Common myeloid progenitor, CD34-positive (primary cell): ENCODE results near the gene TJP2.

Source experiments
- CTCF ChIA-PET: fragments of 350-600 bp; sonication (Branson Sonifier 250); formaldehyde crosslinking; loops from one replicate; lab custom pipeline; 2021; ENCODE audit warnings: antibody characterized with exemption; lab: Charles Lee
- POLR2A ChIA-PET: fragments of 350-600 bp; sonication (Branson Sonifier 250); formaldehyde crosslinking; loops from one replicate; lab custom pipeline; 2021; ENCODE audit warnings: antibody characterized with exemption; lab: Charles Lee
- DNase-seq, 3 donors: peaks; one replicate each; pipeline versions ENCODE4 v3.0.0 to v3.0.0-alpha.2; 2013
- H3K27ac ChIP-seq, 2 experiments: 1 replicate in 1 of 2; 2 replicates in 1 of 2; pipeline ENCODE4 v1.7.0; 2013; ENCODE audit warnings: inconsistent platforms in 2 of 2, low read length in 2 of 2, mild to moderate bottlenecking in 2 of 2, low read depth in 1 of 2, moderate library complexity in 1 of 2; ENCODE audit not compliant: severe bottlenecking in 2 of 2, insufficient read depth in 1 of 2, poor library complexity in 1 of 2
- H3K27me3 ChIP-seq, 5 experiments: replicated peaks in 2 of 5; 1 replicate in 3 of 5; 2 replicates in 2 of 5; pipeline versions ENCODE4 v1.6.1 to v1.7.0; 2013; ENCODE audit warnings: low read length in 4 of 5, mild to moderate bottlenecking in 2 of 5, moderate library complexity in 2 of 5, inconsistent platforms in 1 of 5; ENCODE audit not compliant: insufficient read depth in 5 of 5, control insufficient read depth in 4 of 5
- H3K36me3 ChIP-seq, 4 experiments: 1 replicate in 2 of 4; 2 replicates in 2 of 4; pipeline versions ENCODE4 v1.6.1 to v1.7.0; 2013; ENCODE audit warnings: low read length in 3 of 4, control low read depth in 1 of 4, mild to moderate bottlenecking in 1 of 4; ENCODE audit not compliant: control insufficient read depth in 4 of 4, insufficient read depth in 4 of 4
- H3K4me1 ChIP-seq, 4 experiments: 1 replicate in 3 of 4; 2 replicates in 1 of 4; pipeline versions ENCODE4 v1.6.1 to v1.7.1; 2013; ENCODE audit warnings: low read length in 3 of 4, mild to moderate bottlenecking in 3 of 4, control low read depth in 1 of 4, inconsistent platforms in 1 of 4, moderate library complexity in 1 of 4; ENCODE audit not compliant: control insufficient read depth in 4 of 4, insufficient read depth in 4 of 4; ENCODE audit errors: control extremely low read depth in 1 of 4
- H3K4me3 ChIP-seq, 7 experiments: 1 replicate in 4 of 7; 2 replicates in 3 of 7; pipeline versions ENCODE4 v1.5.1 to v1.7.0; 2013; ENCODE audit warnings: mild to moderate bottlenecking in 7 of 7, low read length in 6 of 7, moderate library complexity in 6 of 7, inconsistent platforms in 2 of 7, low read depth in 2 of 7, control low read depth in 1 of 7; ENCODE audit not compliant: insufficient read depth in 4 of 7, control insufficient read depth in 1 of 7; ENCODE audit errors: extremely low read depth in 1 of 7
- H3K9me3 ChIP-seq, 5 experiments: 1 replicate in 4 of 5; 2 replicates in 1 of 5; pipeline versions ENCODE4 v1.6.1 to v1.7.1; 2013; ENCODE audit warnings: low read length in 4 of 5, mild to moderate bottlenecking in 2 of 5, inconsistent platforms in 1 of 5, low read depth in 1 of 5, moderate library complexity in 1 of 5; ENCODE audit not compliant: control insufficient read depth in 4 of 5, insufficient read depth in 2 of 5; ENCODE audit errors: control extremely low read depth in 1 of 5
- WGBS: methylation state at CpG from one replicate; pipeline ENCODE4 v1.1.5; 2013; ENCODE audit not compliant: insufficient coverage; 5-methylcytosine and 5-hydroxymethylcytosine counted together

The TJP2 gene

DNA sequence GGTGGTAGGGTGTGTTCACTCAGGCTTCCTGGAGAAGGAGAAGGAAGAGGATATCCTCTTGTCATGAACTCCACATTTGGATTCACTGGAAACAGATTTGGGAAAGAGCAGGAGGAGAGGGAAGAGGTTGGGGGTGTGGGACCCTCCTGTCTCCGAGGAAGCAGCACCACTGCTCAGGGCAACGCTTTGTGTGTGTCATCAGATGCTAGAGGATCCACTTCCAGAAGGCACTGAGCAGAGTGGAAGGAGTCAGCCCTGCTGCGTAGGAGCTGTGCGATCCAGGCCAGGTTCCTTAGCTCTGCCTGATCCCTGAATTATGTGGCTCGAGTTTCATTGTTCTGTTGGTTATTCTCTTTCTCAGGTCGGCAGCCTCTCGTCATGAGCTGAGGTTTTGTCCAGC lies 37.3 kb upstream of the TJP2 start:
- Histone ChIP-seq H3K36me3 (peaks cover 0 to 3% (median 1%) of the 10 kb centered on the region in 4 experiments), H3K4me3 (no peak overlapping the region), H3K27ac (no peak overlapping the region), H3K27me3 (no peaks in the 10 kb centered on the region), H3K9me3 (no peaks in the 10 kb centered on the region), H3K4me1 (peaks cover 0 to 4% (median 0%) of the 10 kb centered on the region in 4 experiments)
- WGBS = 93% methylated on average over 6 of the region's 7 CpGs
- POLR2A ChIA-PET = no interaction called here
- DNase-seq = no peak
- CTCF ChIA-PET = interaction anchor here (0.7 to 3.2 kb wide), 5 partner anchors 15 to 56 kb away, joined by 3 to 8 read pairs (median 7); no protein-coding TSS in a partner anchor

DNA sequence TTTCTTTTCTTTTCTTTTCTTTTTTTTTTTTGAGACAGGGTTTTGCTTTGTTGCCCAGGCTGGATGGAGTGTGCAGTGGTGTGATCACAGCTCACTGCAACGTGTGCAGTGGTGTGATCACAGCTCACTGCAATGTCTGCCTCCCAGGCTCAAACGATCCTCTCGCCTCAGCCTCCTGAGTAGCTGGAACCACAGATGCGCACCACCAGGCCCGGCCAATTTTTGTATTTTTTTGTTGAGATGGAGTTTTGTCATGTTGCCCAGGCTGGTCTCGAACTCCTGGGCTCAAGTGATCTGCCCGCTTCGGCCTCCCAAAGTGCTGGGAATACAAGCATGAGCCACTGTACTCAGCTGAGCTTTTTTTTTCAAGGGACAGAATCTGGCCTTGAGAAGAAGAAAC lies 36.8 kb upstream of the TJP2 start:
- ChIA-PET CTCF (interaction anchor here (0.7 to 3.2 kb wide), 4 partner anchors 15 to 56 kb away, joined by 4 to 8 read pairs (median 7); no protein-coding TSS in a partner anchor), POLR2A (no interaction called here)
- no peak overlapping the region for H3K27ac ChIP-seq
- H3K4me1 ChIP-seq = peaks cover 0 to 4% (median 2%) of the 10 kb centered on the region in 4 experiments
- no peaks in the 10 kb centered on the region for H3K27me3 ChIP-seq
- no peak overlapping the region for H3K4me3 ChIP-seq
- no peak for DNase-seq
- peaks cover 0 to 3% (median 1%) of the 10 kb centered on the region in 4 experiments for H3K36me3 ChIP-seq
- 92% methylated on average over 6 of the region's 8 CpGs for WGBS
- H3K9me3 ChIP-seq = no peaks in the 10 kb centered on the region

DNA sequence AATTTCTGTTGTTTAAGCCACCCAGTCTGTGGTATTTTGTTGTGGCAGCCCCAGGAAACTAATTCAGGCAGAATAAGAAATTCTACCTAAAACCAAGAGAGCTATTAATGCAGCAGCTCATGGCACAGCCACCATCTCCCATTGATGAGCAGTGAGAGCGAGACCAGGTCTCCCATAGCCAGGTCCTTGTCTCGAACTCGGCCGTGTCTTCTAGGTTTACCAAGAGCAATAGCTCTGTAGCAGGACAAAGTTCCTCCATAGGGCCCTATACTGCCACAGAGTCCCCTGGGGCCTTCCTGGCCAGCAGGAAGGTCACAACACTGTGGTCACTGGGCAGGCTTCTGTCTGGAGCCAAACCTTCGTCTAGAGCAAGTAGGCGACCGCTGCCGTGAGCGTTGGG lies 34.5 kb upstream of the TJP2 start:
- no peaks in the 10 kb centered on the region for H3K27me3 ChIP-seq
- CTCF ChIA-PET = interaction anchor here (1.3 to 3.2 kb wide), 3 partner anchors 17 to 85 kb away, joined by 3 to 8 read pairs (median 5); no protein-coding TSS in a partner anchor
- H3K9me3 ChIP-seq = no peaks in the 10 kb centered on the region
- WGBS = 94% methylated on average over 5 of the region's 9 CpGs
- DNase-seq = no peak
- peaks cover 0 to 2% (median 0%) of the 10 kb centered on the region in 4 experiments for H3K36me3 ChIP-seq
- H3K4me1 ChIP-seq = peaks cover 0 to 4% (median 3%) of the 10 kb centered on the region in 4 experiments
- H3K4me3 ChIP-seq = no peak overlapping the region
- H3K27ac ChIP-seq = no peak overlapping the region
- POLR2A ChIA-PET = no interaction called here

DNA sequence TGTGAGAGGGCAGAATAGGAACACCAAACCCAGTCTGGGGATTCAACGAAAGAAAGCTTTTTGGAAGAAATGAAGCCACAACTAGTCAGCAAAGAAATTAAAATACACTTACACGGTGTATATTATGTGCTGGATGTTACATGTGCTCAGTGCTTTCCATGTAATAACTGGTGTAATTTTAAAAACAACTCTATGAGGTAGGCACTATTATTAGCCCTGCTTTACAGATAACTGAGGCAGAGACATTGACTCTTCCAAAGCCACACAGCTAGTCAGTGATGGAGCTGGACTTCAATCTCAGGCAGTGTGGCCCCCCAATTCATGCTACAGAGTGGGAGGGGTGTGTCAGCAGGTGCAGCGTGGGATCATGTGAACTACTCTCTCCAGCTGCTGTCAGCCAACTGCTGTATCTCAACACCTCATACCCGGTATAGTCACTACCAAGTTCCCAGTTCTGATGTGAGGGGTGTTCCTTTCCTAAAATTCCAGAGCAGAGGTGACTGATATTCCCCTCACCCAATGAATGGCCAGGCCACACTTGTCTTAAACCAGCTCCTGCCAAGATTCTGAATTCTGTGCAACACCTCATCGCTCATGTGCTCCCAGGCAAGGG lies 33.8 kb upstream of the TJP2 start:
- Histone ChIP-seq H3K27me3 (no peaks in the 10 kb centered on the region), H3K4me3 (no peak overlapping the region), H3K4me1 (peaks cover 0 to 4% (median 3%) of the 10 kb centered on the region in 4 experiments), H3K36me3 (no peaks in the 10 kb centered on the region), H3K27ac (no peak overlapping the region), H3K9me3 (no peaks in the 10 kb centered on the region)
- DNase-seq = no peak
- ChIA-PET CTCF (interaction anchor here (1.2 to 1.5 kb wide), 3 partner anchors 17 to 85 kb away, joined by 3 to 5 read pairs (median 3); no protein-coding TSS in a partner anchor), POLR2A (no interaction called here)
- WGBS = 100% methylated on average over 2 of the region's 5 CpGs

DNA sequence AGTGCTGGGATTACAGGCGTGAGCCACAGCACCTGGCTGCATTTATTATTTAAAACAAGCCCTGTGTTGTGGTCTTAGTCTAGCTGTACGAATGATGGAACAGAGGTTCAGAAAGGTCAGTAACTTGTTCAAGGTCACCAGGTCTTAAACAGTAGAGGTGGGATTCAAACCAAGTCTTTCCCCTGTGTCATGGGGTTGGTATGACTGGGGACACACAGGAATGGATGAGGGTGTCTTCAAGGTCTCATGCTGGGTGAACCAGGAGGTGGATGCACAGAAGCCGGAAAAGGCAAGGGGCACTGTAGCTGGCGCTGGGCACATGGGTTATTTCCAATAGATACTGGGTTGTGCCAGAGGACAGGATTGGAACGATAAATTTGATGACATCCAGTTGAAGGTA lies 32.2 kb upstream of the TJP2 start:
- 98% methylated on average over 4 of the region's 5 CpGs for WGBS
- peaks cover 0 to 4% (median 3%) of the 10 kb centered on the region in 4 experiments for H3K4me1 ChIP-seq
- H3K27ac ChIP-seq = no peak overlapping the region
- ChIA-PET CTCF (interaction anchor here (3.4 kb wide), 1 partner anchor 17 kb away, joined by 18 read pairs; no protein-coding TSS in a partner anchor), POLR2A (no interaction called here)
- no peaks in the 10 kb centered on the region for H3K36me3 ChIP-seq
- no peaks in the 10 kb centered on the region for H3K9me3 ChIP-seq
- DNase-seq = no peak
- H3K27me3 ChIP-seq = no peaks in the 10 kb centered on the region
- no peak overlapping the region for H3K4me3 ChIP-seq

DNA sequence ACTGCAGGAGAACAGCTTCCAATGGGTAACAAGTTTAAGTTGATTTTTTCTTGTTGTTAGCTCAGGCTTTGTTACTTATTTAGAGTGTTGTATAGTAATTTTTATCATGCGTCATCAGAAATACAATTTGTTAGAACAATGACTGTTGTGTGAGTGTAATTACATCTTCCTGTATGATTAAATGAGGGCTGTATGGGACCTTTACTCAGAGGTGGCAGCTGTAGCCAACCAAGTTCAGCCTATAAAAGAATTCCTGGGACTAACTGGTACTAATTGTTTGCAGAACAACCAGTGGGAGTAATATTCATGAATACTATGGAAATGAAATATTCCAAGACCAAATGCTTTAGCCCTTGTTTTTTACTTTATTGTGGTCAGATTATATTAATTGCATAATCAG lies 30.8 kb upstream of the TJP2 start:
- ChIA-PET POLR2A (no interaction called here), CTCF (interaction anchor here (1.1 to 3.4 kb wide), 3 partner anchors 16 to 108 kb away, joined by 3 to 18 read pairs (median 3); partner anchors contain the start of gene FXN)
- Histone ChIP-seq H3K27me3 (no peaks in the 10 kb centered on the region), H3K27ac (no peak overlapping the region), H3K36me3 (no peaks in the 10 kb centered on the region), H3K9me3 (no peaks in the 10 kb centered on the region), H3K4me1 (peaks cover 0 to 4% (median 3%) of the 10 kb centered on the region in 4 experiments), H3K4me3 (no peak overlapping the region)
- WGBS = no CpG with 5 or more reads among the region's 1 CpG
- DNase-seq = no peak

DNA sequence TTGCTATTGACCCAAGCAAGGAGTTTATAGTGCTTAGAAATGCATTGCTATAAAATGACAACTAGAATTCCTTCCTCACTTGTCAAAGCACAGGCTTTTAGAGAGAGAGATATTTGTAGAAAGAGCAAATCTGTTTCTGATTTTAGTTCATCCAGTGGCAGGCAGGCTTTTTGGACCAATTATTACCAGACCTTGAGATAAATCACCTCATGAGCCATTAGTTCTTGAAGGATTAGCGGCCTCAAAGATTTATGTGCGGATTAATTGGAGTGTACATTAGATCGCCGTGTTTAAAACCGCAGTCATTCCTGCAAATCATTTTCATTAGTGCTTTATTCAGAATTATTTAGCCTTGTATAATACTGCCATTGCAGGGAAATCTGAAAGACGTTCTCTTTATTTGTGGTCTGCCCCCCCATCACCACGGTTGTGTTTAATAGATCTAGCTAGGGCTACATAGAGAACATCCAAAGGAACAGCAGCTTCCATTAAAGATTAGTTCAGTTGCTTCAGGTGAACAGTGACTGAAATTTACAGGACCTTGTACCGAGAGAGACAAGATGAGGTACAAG lies 28.8 kb upstream of the TJP2 start:
- 100% methylated on average over 4 of the region's 8 CpGs for WGBS
- ChIA-PET POLR2A (no interaction called here), CTCF (interaction anchor here (0.8 to 3.4 kb wide), 2 partner anchors 14 to 48 kb away, joined by 3 to 18 read pairs; no protein-coding TSS in a partner anchor)
- H3K9me3 ChIP-seq = no peaks in the 10 kb centered on the region
- H3K4me1 ChIP-seq = peaks cover 6 to 11% (median 8%) of the 10 kb centered on the region in 4 experiments
- H3K27me3 ChIP-seq = no peaks in the 10 kb centered on the region
- DNase-seq = no peak
- no peak overlapping the region for H3K27ac ChIP-seq
- H3K36me3 ChIP-seq = no peaks in the 10 kb centered on the region
- no peak overlapping the region for H3K4me3 ChIP-seq
